Mucosa of gallbladder (tissue), 1 donor: ENCODE results near the gene ZNF41. TPM values are rescaled to one million over a fixed set of nuclear protein-coding genes. Genes with fewer than 3 reads are reported as not detected.
"Not testable (repeated sequence)": the region's sequence is repeated elsewhere in the genome, so short reads cannot be mapped to it uniquely, and the experiment has no call there.

Source experiments
- DNase-seq: peaks from one replicate; pipeline ENCODE4 v3.0.0-alpha.2; 2020; ENCODE audit warnings: low spot score
- total RNA-seq: library from RNA; stranded (reverse); gene quantifications from one replicate; pipeline ENCODE4 v1.2.1, GENCODE V29; 2021
- donor health status: DM: no; HTN: no; CAD: no.

Gene ZNF41
- total RNA-seq, 1 donor from 2014 or later: 11.1 TPM

DNA sequence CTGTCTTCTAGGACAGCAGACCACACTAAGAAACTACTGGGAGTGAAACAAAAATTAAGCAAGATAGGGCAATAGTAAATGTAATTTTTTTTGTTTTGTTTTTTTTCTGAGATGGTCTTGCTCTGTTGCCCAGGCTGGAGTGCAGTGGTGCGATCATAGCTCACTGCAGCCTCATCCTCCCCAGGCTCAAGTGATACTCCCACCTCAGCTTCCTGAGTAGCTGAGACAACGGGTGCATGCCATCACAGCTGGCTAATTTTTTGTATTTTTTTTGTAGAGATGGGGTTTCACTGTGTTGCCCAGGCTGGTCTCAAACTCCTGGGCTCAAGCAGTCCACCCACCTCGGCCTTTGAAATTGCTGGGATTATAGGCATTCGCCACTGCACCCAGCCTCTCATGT is 9.1 kb upstream of the ZNF41 start:
- DNase-seq: not testable (repeated sequence)

DNA sequence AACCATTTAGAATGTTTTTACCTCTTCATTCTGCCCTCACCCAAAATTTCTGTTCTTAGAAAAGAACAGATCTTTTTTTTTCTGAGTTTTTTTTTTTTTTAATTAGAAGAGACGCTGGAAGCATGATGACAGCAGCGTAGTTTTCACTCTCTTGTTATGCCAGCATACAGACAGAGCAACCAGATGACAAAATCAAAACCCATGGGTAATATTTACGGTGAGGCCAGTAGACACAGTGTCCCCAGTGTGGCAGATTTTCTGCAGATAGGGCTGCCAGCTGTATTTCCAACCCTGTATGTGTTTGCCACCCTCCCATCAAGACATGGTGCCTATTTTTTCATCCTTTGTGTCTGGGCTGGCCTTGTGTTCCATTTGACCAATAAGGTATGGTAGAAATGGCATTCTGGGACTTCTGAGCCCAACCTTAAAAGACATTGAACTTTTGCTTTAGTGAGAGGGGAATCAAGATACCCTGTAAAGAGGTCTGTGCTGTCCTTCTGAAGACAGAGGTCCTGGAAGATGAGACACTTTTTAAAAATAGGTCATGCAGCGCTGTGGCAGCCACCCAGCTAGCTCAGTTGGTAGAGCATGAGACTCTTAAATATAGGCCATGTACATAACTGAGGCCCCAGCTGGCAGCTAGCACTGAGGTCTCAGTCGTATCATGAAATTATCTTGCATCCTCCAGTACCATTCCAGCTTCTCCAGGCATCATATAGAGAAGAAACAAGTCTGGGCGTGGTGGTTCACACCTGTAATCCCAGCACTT is 6.7 kb upstream of the ZNF41 start:
- DNase-seq: no peak

DNA sequence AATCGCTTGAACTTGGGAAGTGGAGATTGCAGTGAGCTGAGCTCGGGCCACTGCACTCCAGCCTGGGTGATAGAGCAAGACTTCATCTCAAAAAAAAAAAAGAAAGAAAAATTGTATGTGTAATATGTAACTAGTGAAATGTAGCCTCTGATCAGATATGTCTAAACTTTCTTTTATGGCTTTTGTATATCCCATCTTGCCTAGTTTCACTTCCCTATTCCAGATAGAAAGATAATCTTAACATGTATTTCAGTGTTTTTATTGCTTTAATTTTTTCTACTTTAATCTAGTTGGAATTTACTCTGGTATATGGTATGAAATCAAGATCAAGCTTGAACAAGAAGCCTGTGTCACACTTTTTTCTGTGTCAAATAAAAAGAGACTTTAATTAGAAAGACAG is 1.9 kb upstream of the ZNF41 start:
- no peak for DNase-seq

DNA sequence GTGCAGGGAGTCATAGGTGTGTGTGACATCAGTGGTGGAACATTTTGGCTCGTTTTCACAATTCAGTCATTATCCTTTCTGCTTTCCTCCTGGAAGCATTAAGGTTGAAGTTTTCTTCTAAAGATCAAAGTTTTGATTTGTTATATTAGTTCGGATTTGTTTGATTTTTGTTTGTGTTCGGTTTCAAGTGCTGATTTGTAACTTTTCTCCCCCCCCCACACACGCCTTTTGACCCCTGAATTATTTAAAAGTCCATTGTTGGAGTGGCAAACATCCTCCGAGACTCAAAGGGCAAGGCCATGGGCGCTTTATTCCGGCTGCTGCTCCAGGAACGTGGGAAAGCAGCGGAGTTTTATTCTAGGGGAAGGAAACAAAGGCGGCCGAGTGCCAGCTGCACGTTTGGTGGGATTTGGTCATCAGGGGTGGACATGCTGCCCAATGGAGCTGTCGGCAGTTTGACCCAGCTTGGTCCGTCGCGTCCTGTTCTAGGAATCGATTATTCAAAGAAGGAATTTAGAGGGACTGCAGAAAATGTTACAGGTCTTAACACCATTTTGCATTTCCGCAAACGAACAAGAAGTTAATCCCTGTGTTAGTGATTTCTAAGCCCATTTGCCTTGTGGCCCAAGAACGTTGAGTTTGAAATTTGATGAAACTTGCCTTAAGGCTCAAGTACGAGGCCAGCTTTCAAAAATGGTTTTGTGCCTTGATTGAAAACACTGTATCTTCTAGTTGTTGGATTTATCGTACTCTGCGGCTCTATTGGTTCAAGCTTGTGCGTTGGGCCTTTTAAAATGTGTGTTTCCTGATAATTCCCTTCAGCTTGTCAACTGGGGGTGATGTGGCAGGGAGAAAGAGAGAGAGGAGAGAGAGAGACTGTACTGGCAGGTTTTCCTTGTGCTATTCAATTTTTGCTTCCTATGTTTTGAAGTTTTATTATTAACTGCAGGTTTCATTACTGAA is 565 bp upstream of the ZNF41 start:
- DNase-seq: no peak

DNA sequence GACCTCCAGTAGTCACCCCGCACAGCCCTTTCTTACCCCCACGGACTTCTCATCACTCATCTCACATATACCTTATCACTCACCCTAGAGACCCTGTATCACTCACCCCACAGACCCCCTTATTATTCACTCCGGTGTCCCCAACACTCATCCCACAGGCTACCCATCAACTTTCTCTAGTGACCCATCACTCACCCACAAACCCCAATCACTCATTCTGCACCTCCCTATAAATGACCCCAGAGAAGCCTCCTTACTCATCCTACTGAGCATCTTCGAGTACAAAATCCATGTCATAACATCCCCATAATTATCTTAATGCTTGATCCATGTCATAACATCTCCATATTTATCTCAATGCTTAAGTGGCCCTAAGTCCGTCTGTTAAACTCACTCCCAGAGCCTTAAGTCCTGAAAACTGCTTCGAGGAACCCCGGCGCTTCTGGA is 934 bp downstream of the ZNF41 start:
- DNase-seq: no peak

DNA sequence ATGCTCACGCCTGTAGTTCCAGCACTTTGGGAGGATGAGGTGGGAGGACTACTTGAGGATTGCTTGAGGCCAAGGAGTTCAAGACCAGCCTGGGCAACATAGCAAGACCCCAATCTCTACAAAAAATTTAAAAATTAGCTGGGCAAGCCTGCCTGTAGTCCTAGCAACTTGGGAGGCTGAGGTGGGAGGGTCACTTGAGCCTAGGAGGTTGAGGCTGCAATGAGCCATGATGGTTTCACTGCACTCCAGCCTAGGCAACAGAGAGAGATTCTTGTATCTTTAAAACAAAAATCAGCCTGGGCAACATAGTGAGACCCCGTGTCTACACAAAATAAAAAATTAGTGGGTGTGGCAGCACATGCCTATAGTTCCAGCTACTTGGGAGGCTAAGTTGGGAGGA is 1.9 kb downstream of the ZNF41 start:
- no peak for DNase-seq

DNA sequence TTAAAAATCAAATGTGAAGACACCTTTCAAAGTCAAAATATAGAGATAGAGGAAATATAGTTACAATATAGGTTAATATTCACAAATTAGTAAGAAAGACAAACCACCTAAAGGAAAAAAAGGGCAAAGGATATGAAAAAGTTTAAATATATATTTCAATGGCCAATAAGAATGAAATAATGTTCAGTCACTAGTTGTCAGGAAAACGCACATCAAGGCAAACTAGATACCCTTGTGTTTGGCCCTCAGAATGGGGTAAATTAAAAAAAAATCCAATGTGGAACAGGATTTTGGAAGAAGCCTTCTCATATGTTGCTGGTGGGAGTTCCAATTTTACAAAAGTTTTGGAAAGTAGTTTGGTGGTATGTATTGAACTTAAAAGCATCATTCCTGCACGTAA is 2.4 kb downstream of the ZNF41 start:
- DNase-seq: no peak

DNA sequence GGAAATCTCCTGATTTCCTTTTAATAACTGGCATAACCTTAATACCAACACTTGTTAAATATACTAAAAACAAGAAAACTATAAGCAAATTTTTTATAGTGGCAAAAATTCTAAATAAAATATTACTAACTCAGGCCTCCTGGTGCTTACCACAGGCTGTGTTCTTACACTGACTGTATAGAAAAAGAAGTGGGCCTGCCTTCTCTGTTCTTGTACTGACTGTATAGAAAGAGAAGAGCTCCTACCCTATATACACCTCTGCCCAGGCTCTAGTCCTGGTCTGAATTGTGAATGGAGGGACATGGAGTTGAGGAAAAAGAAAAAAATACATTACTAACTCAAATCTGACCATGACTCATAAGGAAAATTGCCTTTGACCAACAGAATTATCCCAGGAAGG is 7.5 kb downstream of the ZNF41 start:
- no peak for DNase-seq

DNA sequence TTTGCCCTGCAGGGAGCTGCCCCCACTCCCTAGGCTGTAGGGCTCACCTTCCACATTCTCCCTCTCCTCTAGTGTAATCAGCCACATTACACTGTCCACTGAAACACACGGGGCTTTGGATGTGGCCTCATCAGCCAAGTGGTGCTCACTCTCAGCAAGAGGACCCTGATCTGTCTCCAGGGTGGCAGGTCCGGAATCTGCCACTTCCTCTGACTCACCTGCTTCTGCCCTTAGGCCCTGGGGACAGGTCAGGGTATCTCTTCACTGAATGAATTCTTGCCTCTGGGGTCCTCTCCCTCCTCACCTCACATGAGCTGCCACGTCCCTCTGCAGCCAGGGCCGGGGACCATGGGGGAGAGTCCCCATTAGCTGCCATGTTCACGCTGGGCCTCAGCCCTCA is 15.9 kb downstream of the ZNF41 start:
- DNase-seq: no peak

DNA sequence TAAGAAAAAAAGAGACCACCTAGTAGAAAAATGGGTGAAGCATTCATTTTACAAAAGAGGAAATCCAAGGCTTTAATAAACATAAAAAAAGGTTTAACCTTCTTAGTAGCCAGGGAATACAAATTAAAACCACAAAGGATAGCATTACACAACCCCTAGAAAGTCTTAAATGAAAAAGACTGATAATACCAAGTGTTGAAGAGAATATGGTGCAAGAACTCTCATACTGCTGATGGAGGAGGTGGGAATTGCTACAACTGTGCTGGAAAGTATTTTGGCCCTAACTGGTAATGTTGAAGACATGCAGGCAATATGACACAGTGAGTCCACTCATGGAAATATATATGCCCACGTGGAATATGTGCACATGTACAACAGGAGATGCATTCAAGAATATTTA is 22.5 kb downstream of the ZNF41 start:
- no peak for DNase-seq

DNA sequence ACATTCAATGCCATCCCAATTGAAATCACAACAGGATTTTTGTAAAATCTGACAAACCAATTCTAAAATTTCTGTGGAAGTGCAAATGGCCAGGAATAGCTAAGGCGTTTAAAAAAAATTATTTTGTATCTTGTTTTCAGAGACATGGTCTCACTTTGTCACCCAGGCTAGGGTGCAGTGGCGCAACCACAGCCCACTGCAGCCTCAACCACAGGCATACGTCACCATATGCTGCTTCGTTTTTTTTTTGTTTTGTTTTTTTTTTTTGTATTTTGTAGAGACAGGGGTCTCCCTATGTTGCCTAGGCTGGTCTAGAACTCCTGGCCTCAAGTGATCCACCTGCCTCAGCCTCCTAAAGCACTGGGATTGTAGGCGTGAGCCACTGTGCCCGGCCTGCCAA is 24.5 kb downstream of the ZNF41 start:
- DNase-seq: no peak

DNA sequence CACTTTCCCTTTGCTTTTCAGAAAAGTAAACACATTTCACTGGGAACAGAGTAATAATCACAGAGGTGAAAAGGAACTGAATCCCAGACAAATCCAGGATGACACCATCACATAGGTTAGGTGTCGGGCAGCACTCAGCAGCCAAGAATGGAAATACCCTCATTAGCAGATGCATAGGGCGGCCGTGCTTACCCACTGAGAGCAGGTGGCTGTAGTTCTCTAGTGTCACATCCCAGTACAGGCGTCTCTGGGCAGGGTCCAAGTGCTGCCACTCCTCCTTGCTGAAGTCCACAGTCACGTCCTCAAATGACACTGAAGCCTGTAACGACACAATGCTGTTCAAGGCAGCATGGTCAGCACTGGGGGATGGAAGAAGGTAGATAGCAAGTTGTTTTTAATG is 26.9 kb downstream of the ZNF41 start:
- DNase-seq: no peak

DNA sequence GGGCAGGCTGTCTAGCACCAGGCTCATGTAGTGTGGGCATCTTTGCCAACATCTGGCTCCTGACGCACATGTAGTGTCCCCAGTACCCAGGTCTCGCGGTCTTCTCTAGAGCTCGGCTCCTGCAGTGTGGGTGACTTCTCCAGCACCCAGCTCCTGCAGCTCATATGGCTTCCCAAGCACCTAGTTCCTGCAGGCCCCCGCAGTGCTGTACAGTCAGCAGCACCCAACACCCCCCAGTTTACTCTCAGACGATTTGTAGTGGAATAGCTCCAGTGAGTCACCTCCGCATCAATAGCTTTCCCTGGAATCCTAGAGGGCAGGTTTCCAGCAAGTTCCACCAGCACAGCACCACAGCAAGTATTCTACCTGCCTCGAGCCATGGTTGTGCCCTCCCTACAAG is 30.9 kb downstream of the ZNF41 start:
- DNase-seq: no peak

DNA sequence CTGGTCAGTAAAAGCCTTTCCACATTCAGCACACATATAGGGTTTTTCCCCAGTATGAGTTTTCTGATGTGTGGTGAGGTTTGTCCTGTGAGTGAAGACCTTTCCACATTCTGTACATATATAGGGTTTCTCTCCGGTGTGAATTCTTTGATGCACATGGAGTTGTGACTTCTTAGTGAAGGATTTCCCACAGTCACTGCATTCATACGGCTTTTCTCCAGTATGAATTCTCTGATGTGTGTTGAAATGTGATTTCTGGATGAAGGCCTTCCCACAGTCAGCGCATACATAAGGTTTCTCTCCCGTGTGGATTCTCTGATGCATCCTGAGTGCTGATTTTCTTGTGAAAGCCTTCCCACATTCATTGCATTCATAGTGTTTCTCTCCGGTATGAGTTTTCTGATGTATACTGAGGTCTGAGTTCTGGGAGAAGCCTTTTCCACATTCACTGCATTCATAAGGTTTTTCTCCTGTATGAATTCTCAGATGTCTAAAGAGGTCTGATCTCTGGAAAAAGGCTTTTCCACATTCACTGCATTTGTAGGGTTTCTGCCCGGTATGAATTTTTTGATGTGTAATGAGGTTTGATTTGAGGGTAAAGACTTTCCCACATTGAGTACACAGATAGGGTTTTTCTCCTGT is 34.7 kb downstream of the ZNF41 start:
- DNase-seq: no peak

DNA sequence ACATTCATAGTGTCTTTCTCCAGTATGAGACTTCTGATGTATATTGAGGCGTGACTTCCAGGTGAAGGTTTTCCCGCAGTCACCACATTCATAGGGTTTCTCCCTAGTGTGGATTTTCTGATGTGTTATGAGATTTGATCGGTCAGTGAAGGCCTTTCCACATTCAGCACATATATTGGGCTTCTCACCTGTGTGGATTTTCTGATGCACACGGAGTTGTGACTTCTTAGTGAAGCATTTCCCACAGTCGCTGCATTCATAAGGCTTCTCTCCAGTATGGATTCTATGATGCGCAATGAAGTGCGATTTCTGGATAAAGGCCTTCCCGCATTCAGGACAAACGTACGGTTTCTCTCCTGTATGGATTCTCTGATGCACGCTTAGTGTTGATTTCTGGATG is 35.4 kb downstream of the ZNF41 start:
- no peak for DNase-seq

DNA sequence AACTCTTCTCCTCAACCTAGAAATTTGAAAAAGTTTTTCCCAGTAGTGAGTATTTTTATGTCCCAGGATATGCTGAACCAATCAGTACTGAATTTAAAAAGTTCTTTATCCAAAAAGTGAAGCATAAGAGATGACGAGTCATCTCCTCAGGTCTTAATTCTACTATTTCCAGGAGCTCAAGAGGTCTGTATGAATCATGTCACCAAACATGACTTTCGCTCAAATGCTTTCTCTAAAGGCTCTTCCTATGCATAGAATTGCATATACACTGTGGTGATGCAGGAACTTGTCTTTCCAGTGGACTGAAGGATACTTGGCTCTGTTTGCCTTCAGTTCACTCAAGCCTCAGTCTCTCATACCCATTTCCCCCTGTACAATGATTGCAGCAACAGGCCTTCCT is 36.1 kb downstream of the ZNF41 start:
- no peak for DNase-seq

DNA sequence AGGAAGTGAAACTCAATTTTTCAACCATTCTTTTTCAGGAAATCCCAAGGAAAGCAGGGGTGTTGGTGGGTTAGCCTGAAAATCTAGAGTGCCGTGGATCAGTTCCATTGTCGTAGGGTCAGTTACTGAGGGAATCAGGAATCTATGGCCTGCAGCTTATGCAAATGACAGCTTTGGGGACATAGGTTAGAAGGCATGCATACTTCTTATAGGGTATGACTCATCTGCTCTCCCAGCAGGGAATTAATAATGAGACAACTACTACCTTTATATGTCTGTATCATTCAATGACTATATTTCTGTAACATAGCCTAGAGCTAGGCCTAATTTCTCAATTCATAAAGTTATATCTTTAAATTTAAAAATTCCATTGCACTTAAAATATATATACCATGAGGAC is 36.6 kb downstream of the ZNF41 start:
- DNase-seq: no peak

DNA sequence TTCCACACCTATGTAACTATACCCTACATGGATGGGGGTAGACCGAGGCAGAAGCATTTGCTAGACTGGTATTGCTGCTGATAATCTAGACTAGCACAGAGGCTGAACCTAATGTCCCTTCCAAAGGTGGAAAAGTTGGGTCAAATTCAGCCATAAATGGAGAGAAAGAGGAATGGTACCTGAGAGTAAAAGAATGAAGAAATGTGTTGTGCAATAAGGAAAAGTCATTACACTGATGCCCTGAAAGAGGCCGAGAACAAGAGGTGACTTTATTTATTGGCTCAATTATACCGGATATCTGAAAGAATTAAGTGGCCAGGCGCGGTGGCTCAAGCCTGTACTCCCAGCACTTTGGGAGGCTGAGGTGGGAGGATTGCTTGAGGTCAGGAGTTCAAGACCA is 52.1 kb downstream of the ZNF41 start:
- no peak for DNase-seq

DNA sequence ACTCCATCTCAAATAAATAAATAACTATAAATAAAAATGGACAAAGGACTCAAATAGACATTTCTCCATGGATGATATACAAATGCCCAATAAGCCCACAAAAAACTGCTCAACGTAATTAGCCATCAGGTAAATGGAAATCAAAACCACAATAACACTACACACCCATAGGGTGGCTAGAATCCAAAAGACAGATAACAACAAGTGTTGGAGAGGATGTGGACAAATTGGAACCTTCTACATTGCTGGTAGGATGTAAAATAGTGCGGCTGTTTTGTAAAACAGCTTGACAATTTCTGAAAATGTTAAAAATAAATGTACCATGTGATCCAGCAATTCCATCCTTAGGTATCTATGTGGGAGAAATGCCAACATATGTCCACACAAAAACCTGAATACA is 60.6 kb downstream of the ZNF41 start:
- no peak for DNase-seq

DNA sequence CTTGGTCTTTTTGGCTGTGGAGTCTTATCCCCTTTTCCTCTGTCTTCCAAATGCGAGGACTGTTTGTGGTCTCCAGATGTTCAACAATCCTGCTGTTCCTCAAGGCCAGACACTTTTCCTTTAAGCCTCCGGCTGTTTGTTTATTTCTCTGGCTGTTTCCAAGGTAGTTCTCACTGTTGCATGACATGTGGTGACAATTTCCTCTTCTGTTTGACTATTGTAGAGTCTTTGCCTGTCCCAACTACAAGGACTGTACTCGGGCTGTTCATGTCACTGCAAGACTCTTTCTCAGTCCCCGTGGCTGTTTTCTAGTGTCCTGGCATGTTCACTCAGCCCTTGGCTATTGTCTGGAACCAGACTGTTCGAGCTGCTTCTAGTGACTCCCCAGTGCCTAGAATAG is 62.1 kb downstream of the ZNF41 start:
- DNase-seq: no peak

DNA sequence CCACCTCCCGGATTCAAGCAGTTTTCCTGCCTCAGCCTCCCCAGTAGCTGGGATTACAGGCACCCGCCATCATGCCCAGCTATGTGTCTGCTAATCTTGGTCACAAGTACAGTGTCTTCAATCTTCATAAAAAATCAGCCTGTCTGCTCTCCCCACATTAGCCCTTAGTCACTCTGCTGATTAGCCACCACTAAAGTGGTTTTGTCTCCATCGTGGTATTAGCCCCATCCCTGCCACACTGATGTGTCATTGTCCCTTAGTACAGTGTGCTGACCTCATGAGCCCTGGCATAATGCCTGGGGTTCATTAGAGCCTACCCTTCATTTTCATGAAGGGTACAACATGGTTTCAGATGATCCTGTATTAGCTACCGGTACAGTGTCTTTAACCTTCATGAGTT is 62.8 kb downstream of the ZNF41 start:
- DNase-seq: no peak

DNA sequence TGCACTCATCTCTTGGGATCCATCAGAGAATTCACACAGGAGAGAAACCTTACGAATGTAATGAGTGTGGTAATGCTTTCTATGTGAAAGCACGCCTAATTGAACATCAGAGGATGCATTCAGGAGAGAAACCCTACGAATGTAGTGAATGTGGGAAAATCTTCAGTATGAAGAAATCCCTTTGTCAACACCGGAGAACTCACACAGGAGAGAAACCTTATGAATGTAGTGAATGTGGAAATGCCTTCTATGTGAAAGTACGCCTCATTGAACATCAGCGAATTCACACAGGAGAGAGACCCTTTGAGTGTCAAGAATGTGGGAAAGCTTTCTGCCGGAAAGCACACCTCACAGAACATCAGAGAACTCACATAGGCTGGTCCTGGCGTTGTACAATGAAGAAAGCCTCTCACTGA is 69.8 kb downstream of the ZNF41 start:
- no peak for DNase-seq
